Ovary (tissue), 3 donors: ENCODE measurements around the gene SCYL1.

ENCODE experiments used
- EP300 ChIP-seq: sonication (generic); formaldehyde crosslinking; IDR thresholded peaks from one replicate; pipeline ENCODE4 v1.6.1; 2017; ENCODE audit warnings: antibody characterized with exemption
- POLR2A ChIP-seq: fragments of 450-650 bp; IDR thresholded peaks from one replicate; pipeline ENCODE4 v1.6.1; 2017; ENCODE audit warnings: antibody characterized with exemption, mild to moderate bottlenecking, moderate library complexity
- TF ChIP-seq, protein P1 (sequence below), 3 donors: fragments of 450-650 bp in 2 of 3; fragments of 200-600 bp in 1 of 3; IDR thresholded peaks; one replicate each; pipeline versions ENCODE4 v1.5.1 to v1.8.0; 2016 to 2022; ENCODE audit warnings: antibody characterized with exemption in 3 of 3, mild to moderate bottlenecking in 1 of 3
- donor health status: DM: no; HTN: no; CAD: no.

DNA sequence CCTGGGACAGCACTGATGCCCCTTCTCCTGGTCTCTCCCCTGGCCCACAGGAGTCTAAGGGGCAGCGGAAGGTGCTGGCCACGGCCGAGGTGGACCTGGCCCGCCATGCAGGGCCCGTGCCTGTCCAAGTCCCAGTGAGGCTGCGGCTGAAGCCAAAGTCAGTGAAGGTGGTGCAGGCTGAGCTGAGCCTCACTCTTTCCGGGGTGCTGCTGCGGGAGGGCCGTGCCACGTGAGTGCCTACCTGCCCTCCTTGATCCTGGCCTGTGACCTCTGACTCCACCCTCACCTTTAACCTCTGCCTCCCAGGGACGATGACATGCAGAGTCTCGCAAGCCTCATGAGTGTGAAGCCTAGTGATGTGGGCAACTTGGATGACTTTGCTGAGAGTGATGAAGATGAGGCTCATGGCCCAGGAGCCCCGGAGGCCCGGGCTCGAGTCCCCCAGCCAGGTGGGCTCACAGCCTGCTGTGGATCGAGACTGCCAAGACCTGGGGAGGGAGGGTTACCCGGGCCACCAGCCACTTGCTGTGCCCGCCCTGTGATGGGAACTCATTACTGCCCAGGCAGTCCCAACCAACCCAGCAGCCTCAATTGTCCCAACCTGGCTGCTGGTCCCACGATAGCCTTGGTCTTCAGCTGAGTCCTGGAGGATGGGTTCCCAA, 55.3 kb downstream of the SCYL1 start:
- TF ChIP-seq, protein P1, sequence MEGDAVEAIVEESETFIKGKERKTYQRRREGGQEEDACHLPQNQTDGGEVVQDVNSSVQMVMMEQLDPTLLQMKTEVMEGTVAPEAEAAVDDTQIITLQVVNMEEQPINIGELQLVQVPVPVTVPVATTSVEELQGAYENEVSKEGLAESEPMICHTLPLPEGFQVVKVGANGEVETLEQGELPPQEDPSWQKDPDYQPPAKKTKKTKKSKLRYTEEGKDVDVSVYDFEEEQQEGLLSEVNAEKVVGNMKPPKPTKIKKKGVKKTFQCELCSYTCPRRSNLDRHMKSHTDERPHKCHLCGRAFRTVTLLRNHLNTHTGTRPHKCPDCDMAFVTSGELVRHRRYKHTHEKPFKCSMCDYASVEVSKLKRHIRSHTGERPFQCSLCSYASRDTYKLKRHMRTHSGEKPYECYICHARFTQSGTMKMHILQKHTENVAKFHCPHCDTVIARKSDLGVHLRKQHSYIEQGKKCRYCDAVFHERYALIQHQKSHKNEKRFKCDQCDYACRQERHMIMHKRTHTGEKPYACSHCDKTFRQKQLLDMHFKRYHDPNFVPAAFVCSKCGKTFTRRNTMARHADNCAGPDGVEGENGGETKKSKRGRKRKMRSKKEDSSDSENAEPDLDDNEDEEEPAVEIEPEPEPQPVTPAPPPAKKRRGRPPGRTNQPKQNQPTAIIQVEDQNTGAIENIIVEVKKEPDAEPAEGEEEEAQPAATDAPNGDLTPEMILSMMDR (IDR thresholded peaks at IDR 0.05), result no peak
- TF ChIP-seq EP300 (no peak), POLR2A (no peak)
